ENCODE data around the gene PIK3CD.

GRCh38 chr1:9760824-9761223 lies 109.3 kb downstream of the PIK3CD start:
- TF ChIP-seq CTCF (IDR thresholded peaks at IDR 0.05): no peak
- no peak for TF ChIP-seq POLR2AphosphoS5 (IDR thresholded peaks at IDR 0.05; ENCODE audit: insufficient read depth in 1 of 2, low read depth in 1 of 2)

Data from vagina (tissue), 2 donors.